Measurements from ENCODE around the gene VPS36. TPM values are rescaled to one million over a fixed set of nuclear protein-coding genes. Genes with fewer than 3 reads are reported as not detected.

VPS36 gene
- total and polyA plus RNA-seq, 4 donors, result 10.1 to 34.6 (median 26.2) TPM

- peak; percentile 91 for TF ChIP-seq SP1 (IDR thresholded peaks at IDR 0.05)
- TF ChIP-seq RXRA (IDR thresholded peaks at IDR 0.05), result peak in 1 of 2 donors; percentile 2
- TF ChIP-seq, protein P1, sequence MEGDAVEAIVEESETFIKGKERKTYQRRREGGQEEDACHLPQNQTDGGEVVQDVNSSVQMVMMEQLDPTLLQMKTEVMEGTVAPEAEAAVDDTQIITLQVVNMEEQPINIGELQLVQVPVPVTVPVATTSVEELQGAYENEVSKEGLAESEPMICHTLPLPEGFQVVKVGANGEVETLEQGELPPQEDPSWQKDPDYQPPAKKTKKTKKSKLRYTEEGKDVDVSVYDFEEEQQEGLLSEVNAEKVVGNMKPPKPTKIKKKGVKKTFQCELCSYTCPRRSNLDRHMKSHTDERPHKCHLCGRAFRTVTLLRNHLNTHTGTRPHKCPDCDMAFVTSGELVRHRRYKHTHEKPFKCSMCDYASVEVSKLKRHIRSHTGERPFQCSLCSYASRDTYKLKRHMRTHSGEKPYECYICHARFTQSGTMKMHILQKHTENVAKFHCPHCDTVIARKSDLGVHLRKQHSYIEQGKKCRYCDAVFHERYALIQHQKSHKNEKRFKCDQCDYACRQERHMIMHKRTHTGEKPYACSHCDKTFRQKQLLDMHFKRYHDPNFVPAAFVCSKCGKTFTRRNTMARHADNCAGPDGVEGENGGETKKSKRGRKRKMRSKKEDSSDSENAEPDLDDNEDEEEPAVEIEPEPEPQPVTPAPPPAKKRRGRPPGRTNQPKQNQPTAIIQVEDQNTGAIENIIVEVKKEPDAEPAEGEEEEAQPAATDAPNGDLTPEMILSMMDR (IDR thresholded peaks at IDR 0.05; ENCODE audit: low read depth, low read length, missing input control), result no peak
- TF ChIP-seq TAF1 (conservative IDR thresholded peaks at IDR 0.05), result peak; percentile 89
- no peak for TF ChIP-seq YY1 (IDR thresholded peaks at IDR 0.05)
Observed at GRCh38 chr13:52454820-52455676, 4.6 kb upstream of the VPS36 start, which contains the start of gene CKAP2 (continued).

GRCh38 chr13:52454459-52454819 lies 4.0 kb upstream of the VPS36 start:
- WGBS, result 26% methylated on average over 8 of the region's 8 CpGs
- Histone ChIP-seq H3K9ac (ENCODE audit: low read depth in 1 of 2, low read length in 2 of 2) (peak overlapping the region; percentile 1 to 55), H3K36me3 (ENCODE audit: control insufficient read depth in 4 of 4, insufficient read depth in 3 of 4, low read depth in 1 of 4, low read length in 3 of 4) (no peaks in the 10 kb centered on the region), H3K27me3 (ENCODE audit: control insufficient read depth in 4 of 4, insufficient read depth in 4 of 4, low read length in 3 of 4) (no peaks in the 10 kb centered on the region), H3K9me3 (ENCODE audit: control insufficient read depth in 4 of 4, low read length in 3 of 4) (no peaks in the 10 kb centered on the region), H3K27ac (ENCODE audit: low read depth in 1 of 2, low read length in 2 of 2) (peak overlapping the region in 1 of 2 donors; percentile 85), H3K4me3 (ENCODE audit: low read depth in 1 of 3, low read length in 3 of 3) (peak overlapping the region; percentile 81 to 99 (median 83)), H3K4me1 (ENCODE audit: control insufficient read depth in 4 of 4, insufficient read depth in 4 of 4, low read length in 3 of 4) (peaks cover 0 to 23% (median 17%) of the 10 kb centered on the region in 4 donors)
- no peak for TF ChIP-seq GABPA (IDR thresholded peaks at IDR 0.05 in 1 of 2, conservative IDR thresholded peaks at IDR 0.05 in 1 of 2)
- TF ChIP-seq REST (IDR thresholded peaks at IDR 0.05), result no peak
- TF ChIP-seq, protein P2, sequence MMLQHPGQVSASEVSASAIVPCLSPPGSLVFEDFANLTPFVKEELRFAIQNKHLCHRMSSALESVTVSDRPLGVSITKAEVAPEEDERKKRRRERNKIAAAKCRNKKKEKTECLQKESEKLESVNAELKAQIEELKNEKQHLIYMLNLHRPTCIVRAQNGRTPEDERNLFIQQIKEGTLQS (IDR thresholded peaks at IDR 0.05), result no peak
- no peak for TF ChIP-seq EGR1 (IDR thresholded peaks at IDR 0.05; ENCODE audit: low read depth in 2 of 2)
- no peak for TF ChIP-seq HNF4A (conservative IDR thresholded peaks at IDR 0.05)
- TF ChIP-seq SP1 (IDR thresholded peaks at IDR 0.05), result no peak
- TF ChIP-seq, protein P1 (IDR thresholded peaks at IDR 0.05; ENCODE audit: low read depth, low read length, missing input control), result no peak
- TF ChIP-seq RAD21 (IDR thresholded peaks at IDR 0.05), result no peak
- no peak for TF ChIP-seq ZBTB33 (IDR thresholded peaks at IDR 0.05)
- TF ChIP-seq FOXA1 (IDR thresholded peaks at IDR 0.05), result no peak
- TF ChIP-seq FOXA2 (IDR thresholded peaks at IDR 0.05), result no peak
- TF ChIP-seq NR2F2 (IDR thresholded peaks at IDR 0.05), result no peak
- TF ChIP-seq JUND (IDR thresholded peaks at IDR 0.05), result no peak
- no peak for TF ChIP-seq TAF1 (conservative IDR thresholded peaks at IDR 0.05)
- TF ChIP-seq YY1 (IDR thresholded peaks at IDR 0.05), result no peak
- TF ChIP-seq, protein P3, sequence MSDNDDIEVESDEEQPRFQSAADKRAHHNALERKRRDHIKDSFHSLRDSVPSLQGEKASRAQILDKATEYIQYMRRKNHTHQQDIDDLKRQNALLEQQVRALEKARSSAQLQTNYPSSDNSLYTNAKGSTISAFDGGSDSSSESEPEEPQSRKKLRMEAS (IDR thresholded peaks at IDR 0.05), result no peak
- TF ChIP-seq HNF4G (IDR thresholded peaks at IDR 0.05), result no peak
- peak; percentile 53 for DNase-seq (ENCODE audit: low spot score)
